HepG2 (cell line): ENCODE measurements around the gene BIVM. TPM values are rescaled to one million over a fixed set of nuclear protein-coding genes. Genes with fewer than 3 reads are reported as not detected.

ENCODE experiments used
- AKAP8 ChIP-seq: sonication (generic); formaldehyde crosslinking; IDR thresholded peaks from 2 replicates; pipeline ENCODE4 v1.5.1; 2020; ENCODE audit warnings: mild to moderate bottlenecking, missing genetic modification reagents
- ATF1 ChIP-seq: IDR thresholded peaks from 2 replicates; pipeline ENCODE4 v1.6.1; 2016; ENCODE audit warnings: mild to moderate bottlenecking, control low read depth
- BCL6 ChIP-seq: IDR thresholded peaks from 2 replicates; pipeline ENCODE4 v1.6.1; 2016; ENCODE audit warnings: missing genetic modification reagents, missing compliant biosample characterization
- BHLHE40 ChIP-seq: IDR thresholded peaks from 2 replicates; pipeline ENCODE4 v1.6.1; 2011; ENCODE audit warnings: low read length, improper control_type of control experiment
- BRD4 ChIP-seq: sonication (generic); formaldehyde crosslinking; IDR thresholded peaks from 2 replicates; pipeline ENCODE4 v1.4.0; 2020; ENCODE audit warnings: missing genetic modification reagents
- CBFB ChIP-seq: sonication (generic); formaldehyde crosslinking; IDR thresholded peaks from 2 replicates; pipeline ENCODE4 v1.4.0; 2020; ENCODE audit warnings: missing genetic modification reagents
- GZF1 ChIP-seq: sonication (generic); formaldehyde crosslinking; IDR thresholded peaks from 2 replicates; pipeline ENCODE4 v1.5.1; 2020; ENCODE audit warnings: mild to moderate bottlenecking, missing genetic modification reagents
- HDAC6 ChIP-seq: fragments of 200-600 bp; sonication (generic); IDR thresholded peaks from 2 replicates; pipeline ENCODE4 v1.7.0; 2017; ENCODE audit warnings: mild to moderate bottlenecking, antibody characterized with exemption, low read length, low read depth
- NFKBIZ ChIP-seq: IDR thresholded peaks from 2 replicates; pipeline ENCODE4 v1.6.1; 2018; ENCODE audit warnings: missing genetic modification reagents, missing compliant biosample characterization
- PCBP2 ChIP-seq: fragments of 200-400 bp; formaldehyde crosslinking; optimal IDR thresholded peaks from 2 replicates; pipeline ENCODE3; 2018; ENCODE audit warnings: low read length, low read depth; ENCODE audit not compliant: poor library complexity, severe bottlenecking
- PHF5A ChIP-seq: IDR thresholded peaks from one replicate; pipeline ENCODE4 v1.6.1; 2018; ENCODE audit warnings: low read depth, missing genetic modification reagents; ENCODE audit not compliant: unreplicated experiment
- TBX3 ChIP-seq: fragments of 450-650 bp; IDR thresholded peaks from 2 replicates; pipeline ENCODE4 v1.6.1; 2017; ENCODE audit warnings: antibody characterized with exemption, mild to moderate bottlenecking, inconsistent platforms, borderline replicate concordance
- ZNF101 ChIP-seq: sonication (generic); formaldehyde crosslinking; IDR thresholded peaks from 2 replicates; pipeline ENCODE4 v1.4.0; 2020; ENCODE audit warnings: mild to moderate bottlenecking, low read depth, missing genetic modification reagents, borderline replicate concordance
- ZNF180 ChIP-seq: sonication (generic); formaldehyde crosslinking; IDR thresholded peaks from 2 replicates; pipeline ENCODE4 v1.4.0; 2020; ENCODE audit warnings: low read depth, missing genetic modification reagents, borderline replicate concordance
- ZNF234 ChIP-seq: sonication (generic); formaldehyde crosslinking; conservative IDR thresholded peaks from 2 replicates; pipeline ENCODE4 v1.5.1; 2020; ENCODE audit warnings: mild to moderate bottlenecking, missing genetic modification reagents
- ZNF556 ChIP-seq: sonication (generic); formaldehyde crosslinking; IDR thresholded peaks from 2 replicates; pipeline ENCODE4 v1.4.0; 2020; ENCODE audit warnings: mild to moderate bottlenecking, missing genetic modification reagents, borderline replicate concordance
- ZNF558 ChIP-seq: sonication (generic); formaldehyde crosslinking; IDR thresholded peaks from 2 replicates; pipeline ENCODE4 v1.9.0; 2022; ENCODE audit warnings: mild to moderate bottlenecking, missing genetic modification reagents, borderline replicate concordance
- ZNF567 ChIP-seq: sonication (generic); formaldehyde crosslinking; IDR thresholded peaks from 2 replicates; pipeline ENCODE4 v1.8.1; 2023; ENCODE audit warnings: mild to moderate bottlenecking, missing genetic modification reagents, borderline replicate concordance
- ZNF780A ChIP-seq: sonication (generic); formaldehyde crosslinking; IDR thresholded peaks from 2 replicates; pipeline ENCODE4 v1.8.0; 2022; ENCODE audit warnings: mild to moderate bottlenecking, missing genetic modification reagents, moderate library complexity
- polyA plus RNA-seq, 8 experiments: library from polyadenylated mRNA; depleted of rRNA in 3 of 8; stranded (reverse) in 7 of 8; unstranded in 1 of 8; fragments of >200 nt; fragmentation: Illumina TruSeq in 4 of 8; extraction: Trizol in 4 of 8; gene quantifications; 2 replicates each; pipeline versions ENCODE4 v1.2.1 to v1.2.3, GENCODE V29; 2011 to 2016; ENCODE audit warnings: low read depth in 4 of 8, missing spikeins in 1 of 8, mixed read lengths in 1 of 8; ENCODE audit not compliant: insufficient read depth in 1 of 8
- total RNA-seq, 5 experiments: library from RNA; depleted of rRNA; stranded (reverse); fragments of >200 nt; fragmentation: Illumina TruSeq; extraction: Trizol; gene quantifications; 2 replicates each; pipeline ENCODE4 v1.2.3, GENCODE V29; 2016; ENCODE audit warnings: low read depth in 1 of 5
- TF ChIP-seq, protein P1 (sequence below): IDR thresholded peaks from 2 replicates; pipeline ENCODE4 v1.6.1; 2016; ENCODE audit warnings: missing compliant biosample characterization, missing genetic modification reagents, borderline replicate concordance
- TF ChIP-seq, protein P2 (sequence below): sonication (generic); formaldehyde crosslinking; IDR thresholded peaks from 2 replicates; pipeline ENCODE4 v1.5.1; 2020; ENCODE audit warnings: missing genetic modification reagents, mild to moderate bottlenecking, borderline replicate concordance
- TF ChIP-seq, protein P3 (sequence below): sonication (generic); formaldehyde crosslinking; IDR thresholded peaks from 2 replicates; pipeline ENCODE4 v1.4.0; 2020; ENCODE audit warnings: low read depth, mild to moderate bottlenecking, missing genetic modification reagents
- TF ChIP-seq, protein P4 (sequence below): sonication (generic); formaldehyde crosslinking; IDR thresholded peaks from 2 replicates; pipeline ENCODE4 v1.4.0; 2020; ENCODE audit warnings: missing genetic modification reagents
- TF ChIP-seq, protein P5 (sequence below): sonication (generic); formaldehyde crosslinking; IDR thresholded peaks from 2 replicates; pipeline ENCODE4 v1.4.0; 2020; ENCODE audit warnings: missing genetic modification reagents

Gene BIVM
- total and polyA plus RNA-seq, 2 of the 13 experiments (the other 11 are each of a cell fraction or from before 2014, with no cell fraction given) = 10.4 to 15.8 TPM

DNA sequence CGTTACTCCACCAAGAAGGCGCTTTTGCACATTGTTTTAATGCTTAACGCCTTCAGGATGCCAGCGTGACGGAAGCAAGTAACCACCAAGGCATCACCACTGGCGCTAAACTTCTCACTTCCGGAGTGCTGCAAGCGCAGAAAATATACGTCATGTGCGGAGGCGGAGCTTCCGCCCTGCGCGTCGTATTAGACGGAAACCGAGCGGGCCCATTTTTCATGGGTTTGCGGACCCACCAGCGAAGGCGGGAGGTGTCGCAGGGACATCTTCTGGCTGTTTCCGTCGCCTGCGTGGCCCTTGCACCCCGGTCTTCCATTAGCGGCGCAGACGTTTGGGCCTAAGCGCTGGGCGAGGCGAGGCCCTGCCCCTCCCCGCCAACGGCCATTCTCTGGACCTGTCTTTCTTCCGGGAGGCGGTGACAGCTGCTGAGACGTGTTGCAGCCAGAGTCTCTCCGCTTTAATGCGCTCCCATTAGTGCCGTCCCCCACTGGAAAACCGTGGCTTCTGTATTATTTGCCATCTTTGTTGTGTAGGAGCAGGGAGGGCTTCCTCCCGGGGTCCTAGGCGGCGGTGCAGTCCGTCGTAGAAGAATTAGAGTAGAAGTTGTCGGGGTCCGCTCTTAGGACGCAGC lies 46.8 kb downstream of the BIVM start, which contains the start of gene ERCC5 (continued):
- TF ChIP-seq, protein P1, sequence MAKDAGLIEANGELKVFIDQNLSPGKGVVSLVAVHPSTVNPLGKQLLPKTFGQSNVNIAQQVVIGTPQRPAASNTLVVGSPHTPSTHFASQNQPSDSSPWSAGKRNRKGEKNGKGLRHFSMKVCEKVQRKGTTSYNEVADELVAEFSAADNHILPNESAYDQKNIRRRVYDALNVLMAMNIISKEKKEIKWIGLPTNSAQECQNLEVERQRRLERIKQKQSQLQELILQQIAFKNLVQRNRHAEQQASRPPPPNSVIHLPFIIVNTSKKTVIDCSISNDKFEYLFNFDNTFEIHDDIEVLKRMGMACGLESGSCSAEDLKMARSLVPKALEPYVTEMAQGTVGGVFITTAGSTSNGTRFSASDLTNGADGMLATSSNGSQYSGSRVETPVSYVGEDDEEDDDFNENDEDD (CRISPR knock-in tag) = peak; percentile 95
- TF ChIP-seq, protein P2, sequence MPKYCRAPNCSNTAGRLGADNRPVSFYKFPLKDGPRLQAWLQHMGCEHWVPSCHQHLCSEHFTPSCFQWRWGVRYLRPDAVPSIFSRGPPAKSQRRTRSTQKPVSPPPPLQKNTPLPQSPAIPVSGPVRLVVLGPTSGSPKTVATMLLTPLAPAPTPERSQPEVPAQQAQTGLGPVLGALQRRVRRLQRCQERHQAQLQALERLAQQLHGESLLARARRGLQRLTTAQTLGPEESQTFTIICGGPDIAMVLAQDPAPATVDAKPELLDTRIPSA = no peak; the same call in 1 of the 2 replicates
- TF ChIP-seq BHLHE40 (peak; percentile 28), ZNF780A (CRISPR knock-in tag) (no peak), HDAC6 (no peak), ZNF558 (CRISPR knock-in tag) (peak; percentile 87; the same call in 1 of the 2 replicates), ZNF556 (CRISPR knock-in tag) (peak; percentile 81; the same call in 1 of the 2 replicates), PCBP2 (no peak), PHF5A (peak; percentile 87), GZF1 (CRISPR knock-in tag) (no peak), CBFB (peak; percentile 77), BRD4 (peak; percentile 88), ZNF101 (CRISPR knock-in tag) (0 out of 2 replicates have a peak, but pooled peaks have one; percentile 43), ZNF567 (CRISPR knock-in tag) (0 out of 2 replicates have a peak, but pooled peaks have one; percentile 84), BCL6 (peak; percentile 52), ATF1 (CRISPR knock-in tag) (peak; percentile 99), NFKBIZ (CRISPR knock-in tag) (0 out of 2 replicates have a peak, but pooled peaks have one; percentile 83), AKAP8 (CRISPR knock-in tag) (0 out of 2 replicates have a peak, but pooled peaks have one; percentile 27), ZNF180 (CRISPR knock-in tag) (peak; percentile 9; the same call in 1 of the 2 replicates), ZNF234 (CRISPR knock-in tag) (peak; percentile 34; the same call in 1 of the 2 replicates), TBX3 (peak; percentile 84)
- TF ChIP-seq, protein P3, sequence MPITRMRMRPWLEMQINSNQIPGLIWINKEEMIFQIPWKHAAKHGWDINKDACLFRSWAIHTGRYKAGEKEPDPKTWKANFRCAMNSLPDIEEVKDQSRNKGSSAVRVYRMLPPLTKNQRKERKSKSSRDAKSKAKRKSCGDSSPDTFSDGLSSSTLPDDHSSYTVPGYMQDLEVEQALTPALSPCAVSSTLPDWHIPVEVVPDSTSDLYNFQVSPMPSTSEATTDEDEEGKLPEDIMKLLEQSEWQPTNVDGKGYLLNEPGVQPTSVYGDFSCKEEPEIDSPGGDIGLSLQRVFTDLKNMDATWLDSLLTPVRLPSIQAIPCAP = no peak
- TF ChIP-seq, protein P4, sequence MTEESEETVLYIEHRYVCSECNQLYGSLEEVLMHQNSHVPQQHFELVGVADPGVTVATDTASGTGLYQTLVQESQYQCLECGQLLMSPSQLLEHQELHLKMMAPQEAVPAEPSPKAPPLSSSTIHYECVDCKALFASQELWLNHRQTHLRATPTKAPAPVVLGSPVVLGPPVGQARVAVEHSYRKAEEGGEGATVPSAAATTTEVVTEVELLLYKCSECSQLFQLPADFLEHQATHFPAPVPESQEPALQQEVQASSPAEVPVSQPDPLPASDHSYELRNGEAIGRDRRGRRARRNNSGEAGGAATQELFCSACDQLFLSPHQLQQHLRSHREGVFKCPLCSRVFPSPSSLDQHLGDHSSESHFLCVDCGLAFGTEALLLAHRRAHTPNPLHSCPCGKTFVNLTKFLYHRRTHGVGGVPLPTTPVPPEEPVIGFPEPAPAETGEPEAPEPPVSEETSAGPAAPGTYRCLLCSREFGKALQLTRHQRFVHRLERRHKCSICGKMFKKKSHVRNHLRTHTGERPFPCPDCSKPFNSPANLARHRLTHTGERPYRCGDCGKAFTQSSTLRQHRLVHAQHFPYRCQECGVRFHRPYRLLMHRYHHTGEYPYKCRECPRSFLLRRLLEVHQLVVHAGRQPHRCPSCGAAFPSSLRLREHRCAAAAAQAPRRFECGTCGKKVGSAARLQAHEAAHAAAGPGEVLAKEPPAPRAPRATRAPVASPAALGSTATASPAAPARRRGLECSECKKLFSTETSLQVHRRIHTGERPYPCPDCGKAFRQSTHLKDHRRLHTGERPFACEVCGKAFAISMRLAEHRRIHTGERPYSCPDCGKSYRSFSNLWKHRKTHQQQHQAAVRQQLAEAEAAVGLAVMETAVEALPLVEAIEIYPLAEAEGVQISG (CRISPR knock-in tag) = peak; percentile 93
- TF ChIP-seq, protein P5, sequence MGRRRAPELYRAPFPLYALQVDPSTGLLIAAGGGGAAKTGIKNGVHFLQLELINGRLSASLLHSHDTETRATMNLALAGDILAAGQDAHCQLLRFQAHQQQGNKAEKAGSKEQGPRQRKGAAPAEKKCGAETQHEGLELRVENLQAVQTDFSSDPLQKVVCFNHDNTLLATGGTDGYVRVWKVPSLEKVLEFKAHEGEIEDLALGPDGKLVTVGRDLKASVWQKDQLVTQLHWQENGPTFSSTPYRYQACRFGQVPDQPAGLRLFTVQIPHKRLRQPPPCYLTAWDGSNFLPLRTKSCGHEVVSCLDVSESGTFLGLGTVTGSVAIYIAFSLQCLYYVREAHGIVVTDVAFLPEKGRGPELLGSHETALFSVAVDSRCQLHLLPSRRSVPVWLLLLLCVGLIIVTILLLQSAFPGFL (CRISPR knock-in tag) = no peak; the same call in 1 of the 2 replicates
